ENCODE measurements around the gene MOGAT3. TPM values are rescaled to one million over a fixed set of nuclear protein-coding genes. Genes with fewer than 3 reads are reported as not detected.

The MOGAT3 gene
- total and polyA plus RNA-seq, 9 of the 15 experiments (the other 6 are each of a cell fraction or from before 2014, with no cell fraction given), result 0.07 to 0.17 (median 0.13) TPM; not detected in 6

DNA sequence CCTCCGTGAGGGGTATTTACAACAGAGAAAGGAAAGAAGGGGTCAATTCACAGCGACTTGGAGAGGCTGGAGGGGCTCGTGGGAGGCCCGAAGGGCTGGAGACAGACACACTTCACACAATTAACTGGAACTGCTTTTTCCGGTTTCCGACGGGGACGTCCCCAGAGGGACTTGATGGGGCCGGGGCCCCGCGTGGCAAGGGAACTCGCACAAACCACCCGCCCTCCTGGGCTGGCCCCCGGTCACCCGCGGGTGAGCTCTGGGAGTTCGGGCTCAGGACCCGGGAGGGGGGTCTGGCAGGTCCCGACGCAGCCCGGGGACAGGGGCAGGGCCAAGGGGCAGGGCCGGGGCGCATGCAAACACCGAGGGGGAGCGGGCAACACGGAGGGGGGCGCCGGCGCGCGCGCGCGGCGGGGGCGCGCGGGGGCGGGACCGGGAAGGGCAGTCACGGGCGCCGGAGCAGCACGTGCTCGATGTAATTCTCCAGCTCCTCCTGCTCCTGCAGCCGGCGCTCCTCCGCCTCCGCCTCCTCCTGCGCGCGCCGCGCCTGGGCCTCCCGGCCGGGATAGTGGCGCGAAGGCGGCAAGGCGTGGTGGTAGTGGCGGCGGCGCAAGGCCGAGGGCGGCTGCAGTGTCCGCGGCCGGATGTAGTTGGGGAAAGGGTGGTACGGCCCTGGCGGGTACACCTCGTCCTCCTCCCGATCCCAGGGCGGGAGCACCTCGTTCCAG, 38.1 kb downstream of the MOGAT3 start (continued):
- TF ChIP-seq CC2D1A (IDR thresholded peaks at IDR 0.05), result no peak
- no peak for TF ChIP-seq SMARCA4 (IDR thresholded peaks at IDR 0.05)
- TF ChIP-seq U2AF1 (optimal IDR thresholded peaks at IDR 0.05; ENCODE audit: low read depth, low read length), result peak; percentile 50
- no peak for TF ChIP-seq ELF4 (CRISPR knock-in tag; IDR thresholded peaks at IDR 0.05)
- no peak for TF ChIP-seq ZNF174 (CRISPR knock-in tag; IDR thresholded peaks at IDR 0.05)
- TF ChIP-seq FOS (IDR thresholded peaks at IDR 0.05; ENCODE audit: extremely low read depth, insufficient read length), result no peak
- TF ChIP-seq, protein P1, sequence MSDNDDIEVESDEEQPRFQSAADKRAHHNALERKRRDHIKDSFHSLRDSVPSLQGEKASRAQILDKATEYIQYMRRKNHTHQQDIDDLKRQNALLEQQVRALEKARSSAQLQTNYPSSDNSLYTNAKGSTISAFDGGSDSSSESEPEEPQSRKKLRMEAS (CRISPR knock-in tag; IDR thresholded peaks at IDR 0.05), result peak; percentile 87
- TF ChIP-seq, protein P2, sequence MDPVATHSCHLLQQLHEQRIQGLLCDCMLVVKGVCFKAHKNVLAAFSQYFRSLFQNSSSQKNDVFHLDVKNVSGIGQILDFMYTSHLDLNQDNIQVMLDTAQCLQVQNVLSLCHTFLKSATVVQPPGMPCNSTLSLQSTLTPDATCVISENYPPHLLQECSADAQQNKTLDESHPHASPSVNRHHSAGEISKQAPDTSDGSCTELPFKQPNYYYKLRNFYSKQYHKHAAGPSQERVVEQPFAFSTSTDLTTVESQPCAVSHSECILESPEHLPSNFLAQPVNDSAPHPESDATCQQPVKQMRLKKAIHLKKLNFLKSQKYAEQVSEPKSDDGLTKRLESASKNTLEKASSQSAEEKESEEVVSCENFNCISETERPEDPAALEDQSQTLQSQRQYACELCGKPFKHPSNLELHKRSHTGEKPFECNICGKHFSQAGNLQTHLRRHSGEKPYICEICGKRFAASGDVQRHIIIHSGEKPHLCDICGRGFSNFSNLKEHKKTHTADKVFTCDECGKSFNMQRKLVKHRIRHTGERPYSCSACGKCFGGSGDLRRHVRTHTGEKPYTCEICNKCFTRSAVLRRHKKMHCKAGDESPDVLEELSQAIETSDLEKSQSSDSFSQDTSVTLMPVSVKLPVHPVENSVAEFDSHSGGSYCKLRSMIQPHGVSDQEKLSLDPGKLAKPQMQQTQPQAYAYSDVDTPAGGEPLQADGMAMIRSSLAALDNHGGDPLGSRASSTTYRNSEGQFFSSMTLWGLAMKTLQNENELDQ (CRISPR knock-in tag; IDR thresholded peaks at IDR 0.05; ENCODE audit: borderline replicate concordance), result no peak
- TF ChIP-seq SIN3A (IDR thresholded peaks at IDR 0.05; ENCODE audit: borderline replicate concordance in 2 of 2, control insufficient read depth in 1 of 2, low read depth in 2 of 2, low read length in 2 of 2), result peak in 1 of 2 experiments; percentile 72; a peak in 1 of 4 replicates
- peak; percentile 65 for TF ChIP-seq ZFX (CRISPR knock-in tag; IDR thresholded peaks at IDR 0.05)
- no peak for TF ChIP-seq RBM17 (IDR thresholded peaks at IDR 0.05; ENCODE audit: borderline replicate concordance, low read depth, low read length)
- no peak for TF ChIP-seq SNIP1 (IDR thresholded peaks at IDR 0.05; ENCODE audit: low read depth)
- TF ChIP-seq, protein P3, sequence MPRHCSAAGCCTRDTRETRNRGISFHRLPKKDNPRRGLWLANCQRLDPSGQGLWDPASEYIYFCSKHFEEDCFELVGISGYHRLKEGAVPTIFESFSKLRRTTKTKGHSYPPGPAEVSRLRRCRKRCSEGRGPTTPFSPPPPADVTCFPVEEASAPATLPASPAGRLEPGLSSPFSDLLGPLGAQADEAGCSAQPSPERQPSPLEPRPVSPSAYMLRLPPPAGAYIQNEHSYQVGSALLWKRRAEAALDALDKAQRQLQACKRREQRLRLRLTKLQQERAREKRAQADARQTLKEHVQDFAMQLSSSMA (CRISPR knock-in tag; IDR thresholded peaks at IDR 0.05), result no peak
- TF ChIP-seq KDM1A (IDR thresholded peaks at IDR 0.05), result no peak
- TF ChIP-seq MECOM (CRISPR knock-in tag; IDR thresholded peaks at IDR 0.05), result no peak
- no peak for TF ChIP-seq NFRKB (IDR thresholded peaks at IDR 0.05; ENCODE audit: low read depth)
- TF ChIP-seq POLR2G (IDR thresholded peaks at IDR 0.05; ENCODE audit: low read depth, low read length), result peak; percentile 72
- TF ChIP-seq ZNF354B (CRISPR knock-in tag; IDR thresholded peaks at IDR 0.05), result no peak
- TF ChIP-seq KDM4B (IDR thresholded peaks at IDR 0.05; ENCODE audit: borderline replicate concordance in 2 of 2, low read depth in 1 of 2), result 0 out of 4 replicates have a peak, but pooled peaks of 1 of the 2 experiments have one; percentile 20
- TF ChIP-seq MCM5 (IDR thresholded peaks at IDR 0.05; ENCODE audit: low read depth), result no peak
- 0 out of 2 replicates have a peak, but pooled peaks have one; percentile 30 for TF ChIP-seq MXI1 (IDR thresholded peaks at IDR 0.05; ENCODE audit: low read depth, low read length)
- no peak for TF ChIP-seq PTRF (tag; IDR thresholded peaks at IDR 0.05)
- peak; percentile 71 for TF ChIP-seq MYC (IDR thresholded peaks at IDR 0.05; ENCODE audit: low read depth, low read length)
- TF ChIP-seq MYC (CRISPR knock-in tag; IDR thresholded peaks at IDR 0.05; ENCODE audit: borderline replicate concordance, low read depth), result no peak
- TF ChIP-seq, protein P4, sequence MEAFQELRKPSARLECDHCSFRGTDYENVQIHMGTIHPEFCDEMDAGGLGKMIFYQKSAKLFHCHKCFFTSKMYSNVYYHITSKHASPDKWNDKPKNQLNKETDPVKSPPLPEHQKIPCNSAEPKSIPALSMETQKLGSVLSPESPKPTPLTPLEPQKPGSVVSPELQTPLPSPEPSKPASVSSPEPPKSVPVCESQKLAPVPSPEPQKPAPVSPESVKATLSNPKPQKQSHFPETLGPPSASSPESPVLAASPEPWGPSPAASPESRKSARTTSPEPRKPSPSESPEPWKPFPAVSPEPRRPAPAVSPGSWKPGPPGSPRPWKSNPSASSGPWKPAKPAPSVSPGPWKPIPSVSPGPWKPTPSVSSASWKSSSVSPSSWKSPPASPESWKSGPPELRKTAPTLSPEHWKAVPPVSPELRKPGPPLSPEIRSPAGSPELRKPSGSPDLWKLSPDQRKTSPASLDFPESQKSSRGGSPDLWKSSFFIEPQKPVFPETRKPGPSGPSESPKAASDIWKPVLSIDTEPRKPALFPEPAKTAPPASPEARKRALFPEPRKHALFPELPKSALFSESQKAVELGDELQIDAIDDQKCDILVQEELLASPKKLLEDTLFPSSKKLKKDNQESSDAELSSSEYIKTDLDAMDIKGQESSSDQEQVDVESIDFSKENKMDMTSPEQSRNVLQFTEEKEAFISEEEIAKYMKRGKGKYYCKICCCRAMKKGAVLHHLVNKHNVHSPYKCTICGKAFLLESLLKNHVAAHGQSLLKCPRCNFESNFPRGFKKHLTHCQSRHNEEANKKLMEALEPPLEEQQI (IDR thresholded peaks at IDR 0.05), result no peak

Measured in K562 (cell line).